HepG2 (cell line): ENCODE measurements around the gene IWS1. TPM values are rescaled to one million over a fixed set of nuclear protein-coding genes. Genes with fewer than 3 reads are reported as not detected.
"Not testable (repeated sequence)": the region's sequence is repeated elsewhere in the genome, so short reads cannot be mapped to it uniquely, and the experiment has no call there.

Experiments
- BCL6 ChIP-seq: IDR thresholded peaks from 2 replicates; pipeline ENCODE4 v1.6.1; 2016; ENCODE audit warnings: missing genetic modification reagents, missing compliant biosample characterization
- CREB1 ChIP-seq, 2 experiments: fragments of 450-650 bp in 1 of 2; IDR thresholded peaks; 2 replicates each; pipeline ENCODE4 v1.6.1; 2016 to 2017; ENCODE audit warnings: control low read depth in 1 of 2, mild to moderate bottlenecking in 1 of 2, missing compliant biosample characterization in 1 of 2, missing genetic modification characterization in 1 of 2
- FOXA3 ChIP-seq: IDR thresholded peaks from 2 replicates; pipeline ENCODE4 v1.6.1; 2016; ENCODE audit warnings: missing genetic modification reagents, missing compliant biosample characterization
- FOXP1 ChIP-seq, 2 experiments: fragments of 450-650 bp in 1 of 2; IDR thresholded peaks; 2 replicates each; pipeline ENCODE4 v1.6.1; 2017 to 2018; ENCODE audit warnings: antibody characterized with exemption in 1 of 2
- GATAD1 ChIP-seq: IDR thresholded peaks from 2 replicates; pipeline ENCODE4 v1.6.1; 2016; ENCODE audit warnings: missing genetic modification reagents, missing compliant biosample characterization
- GATAD2A ChIP-seq: IDR thresholded peaks from 2 replicates; pipeline ENCODE4 v1.6.1; 2016
- GZF1 ChIP-seq: sonication (generic); formaldehyde crosslinking; IDR thresholded peaks from 2 replicates; pipeline ENCODE4 v1.5.1; 2020; ENCODE audit warnings: mild to moderate bottlenecking, missing genetic modification reagents
- HNF1A ChIP-seq, 2 experiments: sonication (generic) in 1 of 2; formaldehyde crosslinking in 1 of 2; IDR thresholded peaks; 2 replicates each; pipeline versions ENCODE4 v1.4.0 to v1.6.1; 2016 to 2020; ENCODE audit warnings: borderline replicate concordance in 1 of 2, low read depth in 1 of 2, mild to moderate bottlenecking in 1 of 2, missing genetic modification reagents in 1 of 2
- HOXA3 ChIP-seq: sonication (generic); formaldehyde crosslinking; IDR thresholded peaks from 2 replicates; pipeline ENCODE4 v1.5.0; 2020; ENCODE audit warnings: missing genetic modification reagents
- KLF11 ChIP-seq: IDR thresholded peaks from 2 replicates; pipeline ENCODE4 v1.6.1; 2016; ENCODE audit warnings: missing compliant biosample characterization
- KMT2A ChIP-seq: sonication (generic); formaldehyde crosslinking; IDR thresholded peaks from 2 replicates; pipeline ENCODE4 v1.4.0; 2020; ENCODE audit warnings: missing genetic modification reagents
- MED1 ChIP-seq: sonication (generic); formaldehyde crosslinking; IDR thresholded peaks from 2 replicates; pipeline ENCODE4 v1.4.0; 2020; ENCODE audit warnings: missing genetic modification reagents
- NR2F6 ChIP-seq, 2 experiments: IDR thresholded peaks; 2 replicates each; pipeline ENCODE4 v1.6.1; 2016; ENCODE audit warnings: antibody characterized with exemption in 1 of 2, mild to moderate bottlenecking in 1 of 2
- PITX1 ChIP-seq: sonication (generic); formaldehyde crosslinking; IDR thresholded peaks from 2 replicates; pipeline ENCODE4 v1.5.1; 2020; ENCODE audit warnings: mild to moderate bottlenecking, missing genetic modification reagents
- PPARG ChIP-seq: conservative IDR thresholded peaks from 2 replicates; pipeline ENCODE4 v1.6.1; 2016; ENCODE audit warnings: missing biosample characterization, missing genetic modification reagents
- SOX13 ChIP-seq, 3 experiments: fragments of 450-650 bp in 1 of 3; sonication (generic) in 1 of 3; formaldehyde crosslinking in 1 of 3; IDR thresholded peaks in 2 of 3; conservative IDR thresholded peaks in 1 of 3; 2 replicates each; pipeline versions ENCODE4 v1.5.0 to v1.6.1; 2016 to 2020; ENCODE audit warnings: antibody characterized with exemption in 1 of 3, mild to moderate bottlenecking in 1 of 3, missing compliant biosample characterization in 1 of 3, missing genetic modification reagents in 1 of 3, moderate library complexity in 1 of 3
- SOX5 ChIP-seq: IDR thresholded peaks from 2 replicates; pipeline ENCODE4 v1.6.1; 2016; ENCODE audit warnings: borderline replicate concordance
- TBX2 ChIP-seq: sonication (generic); formaldehyde crosslinking; IDR thresholded peaks from 2 replicates; pipeline ENCODE4 v1.5.0; 2020; ENCODE audit warnings: missing genetic modification reagents, mild to moderate bottlenecking, borderline replicate concordance
- polyA plus RNA-seq, 8 experiments: library from polyadenylated mRNA; depleted of rRNA in 3 of 8; stranded (reverse) in 7 of 8; unstranded in 1 of 8; fragments of >200 nt; fragmentation: Illumina TruSeq in 4 of 8; extraction: Trizol in 4 of 8; gene quantifications; 2 replicates each; pipeline versions ENCODE4 v1.2.1 to v1.2.3, GENCODE V29; 2011 to 2016; ENCODE audit warnings: low read depth in 4 of 8, missing spikeins in 1 of 8, mixed read lengths in 1 of 8; ENCODE audit not compliant: insufficient read depth in 1 of 8
- total RNA-seq, 5 experiments: library from RNA; depleted of rRNA; stranded (reverse); fragments of >200 nt; fragmentation: Illumina TruSeq; extraction: Trizol; gene quantifications; 2 replicates each; pipeline ENCODE4 v1.2.3, GENCODE V29; 2016; ENCODE audit warnings: low read depth in 1 of 5
- TF ChIP-seq, protein P1 (sequence below): sonication (generic); formaldehyde crosslinking; IDR thresholded peaks from 2 replicates; pipeline ENCODE4 v1.4.0; 2020; ENCODE audit warnings: missing genetic modification reagents, mild to moderate bottlenecking, borderline replicate concordance
- TF ChIP-seq, protein P2 (sequence below): sonication (generic); formaldehyde crosslinking; conservative IDR thresholded peaks from 2 replicates; pipeline ENCODE4 v1.4.0; 2020; ENCODE audit warnings: mild to moderate bottlenecking, missing genetic modification reagents, moderate library complexity

The IWS1 gene
- total and polyA plus RNA-seq, 2 of the 13 experiments (the other 11 are each of a cell fraction or from before 2014, with no cell fraction given) = 28.9 to 62.3 TPM

DNA sequence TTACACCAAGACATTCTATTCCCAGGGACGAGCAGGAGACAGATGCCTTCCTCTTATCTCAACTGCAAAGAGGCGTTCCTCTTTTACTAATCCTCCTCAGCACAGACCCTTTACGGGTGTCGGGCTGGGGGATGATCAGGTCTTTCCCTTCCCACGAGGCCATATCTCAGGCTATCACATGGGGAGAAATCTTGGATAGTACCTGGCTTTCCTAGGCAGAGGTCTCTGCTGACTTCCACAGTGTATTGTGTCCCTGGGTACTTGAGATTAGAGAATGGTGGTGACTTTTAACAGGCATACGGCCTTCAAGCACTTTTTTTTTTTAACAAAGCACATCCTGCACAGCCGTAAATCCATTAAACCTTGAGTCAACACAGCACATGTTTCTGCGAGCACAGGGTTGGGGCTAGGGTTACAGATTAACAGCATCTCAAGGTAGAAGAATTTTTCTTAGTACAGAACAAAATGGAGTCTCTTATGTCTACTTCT, 16.8 kb upstream of the IWS1 start (continued):
- TF ChIP-seq, protein P1, sequence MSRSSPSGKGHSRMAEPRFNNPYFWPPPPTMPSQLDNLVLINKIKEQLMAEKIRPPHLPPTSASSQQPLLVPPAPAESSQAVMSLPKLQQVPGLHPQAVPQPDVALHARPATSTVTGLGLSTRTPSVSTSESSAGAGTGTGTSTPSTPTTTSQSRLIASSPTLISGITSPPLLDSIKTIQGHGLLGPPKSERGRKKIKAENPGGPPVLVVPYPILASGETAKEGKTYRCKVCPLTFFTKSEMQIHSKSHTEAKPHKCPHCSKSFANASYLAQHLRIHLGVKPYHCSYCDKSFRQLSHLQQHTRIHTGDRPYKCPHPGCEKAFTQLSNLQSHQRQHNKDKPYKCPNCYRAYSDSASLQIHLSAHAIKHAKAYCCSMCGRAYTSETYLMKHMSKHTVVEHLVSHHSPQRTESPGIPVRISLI (CRISPR knock-in tag) = peak; percentile 95
- TF ChIP-seq GATAD1 (peak; percentile 13; the same call in 1 of the 2 replicates), HNF1A (IDR thresholded peaks at IDR 0.05; ENCODE audit: low read depth) (peak; percentile 56; the same call in 1 of the 2 replicates), HNF1A (CRISPR knock-in tag; IDR thresholded peaks at IDR 0.05; ENCODE audit: borderline replicate concordance) (peak; percentile 75; the same call in 1 of the 2 replicates), GATAD2A (CRISPR knock-in tag) (peak; percentile 62; the same call in 1 of the 2 replicates), TBX2 (CRISPR knock-in tag) (peak; percentile 65; the same call in 1 of the 2 replicates), BCL6 (CRISPR knock-in tag) (peak; percentile 32; the same call in 1 of the 2 replicates), FOXP1 (CRISPR knock-in tag; IDR thresholded peaks at IDR 0.05) (0 out of 2 replicates have a peak, but pooled peaks have one; percentile 6), HOXA3 (CRISPR knock-in tag) (peak; percentile 32; the same call in 1 of the 2 replicates), CREB1 (CRISPR knock-in tag; IDR thresholded peaks at IDR 0.05) (0 out of 2 replicates have a peak, but pooled peaks have one; percentile 33), MED1 (CRISPR knock-in tag) (0 out of 2 replicates have a peak, but pooled peaks have one; percentile 18), KMT2A (CRISPR knock-in tag) (0 out of 2 replicates have a peak, but pooled peaks have one; percentile 34), FOXA3 (CRISPR knock-in tag) (peak; percentile 71), KLF11 (CRISPR knock-in tag) (peak; percentile 26; the same call in 1 of the 2 replicates), SOX13 (CRISPR knock-in tag; conservative IDR thresholded peaks at IDR 0.05 in 1 of 2, IDR thresholded peaks at IDR 0.05 in 1 of 2) (peak in 1 of 2 experiments; percentile 75; a peak in 2 of 4 replicates), PITX1 (CRISPR knock-in tag) (peak; percentile 98), SOX5 (CRISPR knock-in tag) (peak; percentile 46; the same call in 1 of the 2 replicates), NR2F6 (CRISPR knock-in tag; IDR thresholded peaks at IDR 0.05) (peak; percentile 26; the same call in 1 of the 2 replicates), PPARG (0 out of 2 replicates have a peak, but pooled peaks have one; percentile 33), GZF1 (CRISPR knock-in tag) (peak; percentile 95)
- TF ChIP-seq FOXP1, CREB1, SOX13, NR2F6 (IDR thresholded peaks at IDR 0.05): not testable (repeated sequence)
- TF ChIP-seq, protein P2, sequence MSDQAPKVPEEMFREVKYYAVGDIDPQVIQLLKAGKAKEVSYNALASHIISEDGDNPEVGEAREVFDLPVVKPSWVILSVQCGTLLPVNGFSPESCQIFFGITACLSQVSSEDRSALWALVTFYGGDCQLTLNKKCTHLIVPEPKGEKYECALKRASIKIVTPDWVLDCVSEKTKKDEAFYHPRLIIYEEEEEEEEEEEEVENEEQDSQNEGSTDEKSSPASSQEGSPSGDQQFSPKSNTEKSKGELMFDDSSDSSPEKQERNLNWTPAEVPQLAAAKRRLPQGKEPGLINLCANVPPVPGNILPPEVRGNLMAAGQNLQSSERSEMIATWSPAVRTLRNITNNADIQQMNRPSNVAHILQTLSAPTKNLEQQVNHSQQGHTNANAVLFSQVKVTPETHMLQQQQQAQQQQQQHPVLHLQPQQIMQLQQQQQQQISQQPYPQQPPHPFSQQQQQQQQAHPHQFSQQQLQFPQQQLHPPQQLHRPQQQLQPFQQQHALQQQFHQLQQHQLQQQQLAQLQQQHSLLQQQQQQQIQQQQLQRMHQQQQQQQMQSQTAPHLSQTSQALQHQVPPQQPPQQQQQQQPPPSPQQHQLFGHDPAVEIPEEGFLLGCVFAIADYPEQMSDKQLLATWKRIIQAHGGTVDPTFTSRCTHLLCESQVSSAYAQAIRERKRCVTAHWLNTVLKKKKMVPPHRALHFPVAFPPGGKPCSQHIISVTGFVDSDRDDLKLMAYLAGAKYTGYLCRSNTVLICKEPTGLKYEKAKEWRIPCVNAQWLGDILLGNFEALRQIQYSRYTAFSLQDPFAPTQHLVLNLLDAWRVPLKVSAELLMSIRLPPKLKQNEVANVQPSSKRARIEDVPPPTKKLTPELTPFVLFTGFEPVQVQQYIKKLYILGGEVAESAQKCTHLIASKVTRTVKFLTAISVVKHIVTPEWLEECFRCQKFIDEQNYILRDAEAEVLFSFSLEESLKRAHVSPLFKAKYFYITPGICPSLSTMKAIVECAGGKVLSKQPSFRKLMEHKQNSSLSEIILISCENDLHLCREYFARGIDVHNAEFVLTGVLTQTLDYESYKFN (CRISPR knock-in tag) = peak; percentile 58
